Liver (tissue), 9 donors: Measurements from ENCODE around the gene TAP2. TPM values are rescaled to one million over a fixed set of nuclear protein-coding genes. Genes with fewer than 3 reads are reported as not detected.

ENCODE experiments used
- DNase-seq: peaks from one replicate; pipeline ENCODE4 v3.0.0-alpha.2; 2017; ENCODE audit warnings: low spot score
- H3K27ac ChIP-seq, 2 donors: one replicate each; pipeline ENCODE4 v1.7.0; 2013; ENCODE audit warnings: inconsistent platforms in 2 of 2, low read length in 2 of 2, control low read depth in 1 of 2, low read depth in 1 of 2, mild to moderate bottlenecking in 1 of 2
- H3K27me3 ChIP-seq, 4 donors: one replicate each; pipeline versions ENCODE4 v1.6.1 to v1.7.0; 2013; ENCODE audit warnings: low read length in 3 of 4, inconsistent platforms in 1 of 4, mild to moderate bottlenecking in 1 of 4, moderate library complexity in 1 of 4; ENCODE audit not compliant: control insufficient read depth in 4 of 4, insufficient read depth in 4 of 4
- H3K36me3 ChIP-seq, 4 donors: one replicate each; pipeline versions ENCODE4 v1.6.1 to v1.7.0; 2013; ENCODE audit warnings: low read length in 3 of 4, mild to moderate bottlenecking in 3 of 4, low read depth in 1 of 4, moderate library complexity in 1 of 4; ENCODE audit not compliant: control insufficient read depth in 4 of 4, insufficient read depth in 3 of 4
- H3K4me1 ChIP-seq, 4 donors: one replicate each; pipeline versions ENCODE4 v1.6.1 to v1.7.0; 2013; ENCODE audit warnings: low read length in 3 of 4, mild to moderate bottlenecking in 3 of 4, moderate library complexity in 1 of 4; ENCODE audit not compliant: control insufficient read depth in 4 of 4, insufficient read depth in 4 of 4
- H3K4me3 ChIP-seq, 3 donors: one replicate each; pipeline versions ENCODE4 v1.6.1 to v1.7.0; 2013; ENCODE audit warnings: low read length in 3 of 3, control low read depth in 1 of 3, low read depth in 1 of 3, mild to moderate bottlenecking in 1 of 3
- H3K9ac ChIP-seq, 2 donors: one replicate each; pipeline ENCODE4 v1.7.0; 2013; ENCODE audit warnings: low read length in 2 of 2, mild to moderate bottlenecking in 2 of 2, moderate library complexity in 2 of 2, control low read depth in 1 of 2, low read depth in 1 of 2
- H3K9me3 ChIP-seq, 4 donors: one replicate each; pipeline versions ENCODE4 v1.6.1 to v1.7.0; 2013; ENCODE audit warnings: low read length in 3 of 4; ENCODE audit not compliant: control insufficient read depth in 4 of 4
- ATF3 ChIP-seq: IDR thresholded peaks from 2 replicates; pipeline ENCODE4 v1.6.1; 2016; ENCODE audit warnings: antibody characterized with exemption
- CTCF ChIP-seq: fragments of 150-350 bp; IDR thresholded peaks from 2 replicates; pipeline ENCODE4 v1.5.1; 2017; ENCODE audit warnings: improper control_type of control experiment, low read depth, low read length; ENCODE audit not compliant: missing input control
- FOXA1 ChIP-seq: IDR thresholded peaks from 2 replicates; pipeline ENCODE4 v1.6.1; 2016; ENCODE audit warnings: antibody characterized with exemption
- GABPA ChIP-seq, 2 donors: IDR thresholded peaks in 1 of 2; conservative IDR thresholded peaks in 1 of 2; 2 replicates each; pipeline ENCODE4 v1.6.1; 2016; ENCODE audit warnings: antibody characterized with exemption in 2 of 2, mild to moderate bottlenecking in 1 of 2, moderate library complexity in 1 of 2
- HNF4A ChIP-seq, 2 donors: conservative IDR thresholded peaks; 2 replicates each; pipeline ENCODE4 v1.6.1; 2016; ENCODE audit warnings: antibody characterized with exemption in 2 of 2, mild to moderate bottlenecking in 2 of 2
- JUND ChIP-seq, 2 donors: IDR thresholded peaks; 2 replicates each; pipeline ENCODE4 v1.6.1; 2016; ENCODE audit warnings: antibody characterized with exemption in 2 of 2
- TAF1 ChIP-seq: conservative IDR thresholded peaks from 2 replicates; pipeline ENCODE4 v1.6.1; 2016; ENCODE audit warnings: antibody characterized with exemption, mild to moderate bottlenecking
- ZBTB33 ChIP-seq: IDR thresholded peaks from 2 replicates; pipeline ENCODE4 v1.6.1; 2016; ENCODE audit warnings: antibody characterized with exemption
- WGBS: extraction: QIAGEN DNeasy Blood & Tissue Kit; methylation state at CpG from one replicate; pipeline ENCODE4 v1.1.7; 2013; 5-methylcytosine and 5-hydroxymethylcytosine counted together
- polyA plus RNA-seq, 2 donors: library from polyadenylated mRNA; stranded (reverse) in 1 of 2; unstranded in 1 of 2; fragments of 200-250 nt in 1 of 2; fragments of >200 nt in 1 of 2; fragmentation: Nextera tagmentation in 1 of 2; extraction: Ambion mirVana in 1 of 2; gene quantifications; one replicate each; pipeline versions ENCODE4 v1.2.1 to v1.2.3, GENCODE V29; 2013 to 2015
- total RNA-seq, 2 donors: library from RNA; depleted of rRNA; stranded (reverse); fragments of >200 nt; gene quantifications; one replicate each; pipeline ENCODE4 v1.2.3, GENCODE V29; 2014
- donor health status: healthy.
- donor health status: healthy.
- donor health status: healthy.
- donor health status: healthy.
- donor health status: healthy.

TAP2 gene
- total and polyA plus RNA-seq, 4 donors = 2.2 to 14.9 (median 6.4) TPM

GRCh38 chr6:32819729-32820128 is 18.8 kb downstream of the TAP2 start (continued):
- TF ChIP-seq CTCF (no peak), ZBTB33 (no peak), GABPA (IDR thresholded peaks at IDR 0.05 in 1 of 2, conservative IDR thresholded peaks at IDR 0.05 in 1 of 2) (no peak), ATF3 (no peak), FOXA1 (no peak)

- Histone ChIP-seq H3K27me3 (no peaks in the 10 kb centered on the region), H3K36me3 (no peaks in the 10 kb centered on the region), H3K4me3 (no peak overlapping the region), H3K9me3 (no peaks in the 10 kb centered on the region), H3K27ac (no peak overlapping the region), H3K4me1 (no peaks in the 10 kb centered on the region), H3K9ac (no peak overlapping the region)
- no peak for DNase-seq
- TF ChIP-seq FOXA1 = no peak
- 75% methylated on average over 2 of the region's 2 CpGs for WGBS
Measured at GRCh38 chr6:32818867-32819266, 19.7 kb downstream of the TAP2 start.

GRCh38 chr6:32816746-32817204 is 21.8 kb downstream of the TAP2 start, which contains the start of gene HLA-DOB:
Gene HLA-DOB (minus strand): TSS chr6:32817002. CDS start chr6:32816951, 51 bp downstream.
- 57% methylated on average over 3 of the region's 3 CpGs for WGBS
- no peaks in the 10 kb centered on the region for H3K4me1 ChIP-seq
- TF ChIP-seq HNF4A (conservative IDR thresholded peaks at IDR 0.05) (no peak), JUND (IDR thresholded peaks at IDR 0.05) (no peak), ATF3 (no peak), CTCF (no peak), TAF1 (no peak)
- no peak within 1 kb of the TSS for H3K4me3 ChIP-seq
- H3K27ac ChIP-seq = no peak within 1 kb of the TSS
- H3K9me3 ChIP-seq = no peaks in the 10 kb centered on the region
- H3K9ac ChIP-seq = no peak within 1 kb of the TSS
- H3K27me3 ChIP-seq = no peaks in the 10 kb centered on the region
- DNase-seq = no peak
- H3K36me3 ChIP-seq = no peaks in the 10 kb centered on the region
